Measurements from ENCODE around the gene MYO9B. TPM values are rescaled to one million over a fixed set of nuclear protein-coding genes. Genes with fewer than 3 reads are reported as not detected.

The MYO9B gene
- polyA plus RNA-seq, 3 donors = 5.9 to 366 (median 7.5) TPM

DNA sequence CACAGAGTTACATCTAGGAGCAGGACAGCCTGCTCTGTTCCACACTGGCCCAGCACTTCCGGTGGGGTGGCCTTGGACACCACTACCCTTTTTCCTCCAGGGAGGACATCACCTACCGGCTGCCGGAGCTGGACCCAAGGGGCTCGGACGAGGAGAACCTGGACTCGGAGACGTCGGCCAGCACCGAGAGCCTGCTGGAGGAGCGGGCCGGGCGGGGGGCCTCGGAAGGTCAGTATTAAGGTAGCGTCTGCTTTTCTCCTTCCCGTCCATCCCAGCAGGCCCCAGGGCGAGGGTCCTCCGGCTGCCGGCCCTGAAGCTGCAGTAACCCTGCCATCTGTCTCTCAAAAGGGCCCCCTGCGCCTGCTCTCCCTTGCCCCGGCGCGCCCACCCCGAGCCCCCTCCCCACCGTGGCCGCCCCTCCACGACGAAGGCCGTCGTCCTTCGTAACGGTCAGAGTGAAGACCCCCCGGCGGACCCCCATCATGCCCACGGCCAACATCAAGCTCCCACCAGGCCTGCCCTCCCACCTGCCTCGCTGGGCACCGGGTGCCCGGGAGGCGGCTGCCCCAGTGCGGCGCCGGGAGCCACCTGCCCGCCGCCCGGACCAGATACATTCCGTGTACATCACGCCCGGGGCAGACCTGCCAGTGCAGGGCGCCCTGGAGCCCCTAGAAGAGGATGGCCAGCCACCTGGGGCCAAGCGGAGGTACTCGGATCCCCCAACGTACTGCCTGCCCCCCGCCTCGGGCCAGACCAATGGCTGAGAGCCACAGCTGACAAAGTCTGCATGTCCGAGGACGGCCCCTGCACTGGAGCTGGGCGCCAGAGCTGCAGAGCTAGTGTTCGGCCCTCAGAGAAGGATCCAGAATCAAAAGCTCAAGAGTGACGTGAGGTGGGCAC is 136.2 kb downstream of the MYO9B start:
- H3K4me2 ChIP-seq (replicated peaks; ENCODE audit: extremely low read depth, low read length, poor library complexity, severe bottlenecking) = no peak overlapping the region
- H3K4me1 ChIP-seq (ENCODE audit: control insufficient read depth in 1 of 2, insufficient read depth in 2 of 2, low read length in 2 of 2) = peaks cover 12 to 16% of the 10 kb centered on the region in 2 donors
- H3K27ac Mint-ChIP-seq = no peak overlapping the region
- no peaks in the 10 kb centered on the region for H3K9me3 ChIP-seq (replicated peaks in 1 of 2; ENCODE audit: control insufficient read depth in 1 of 2, insufficient read depth in 1 of 2, low read length in 2 of 2)
- peaks cover 20% of the 10 kb centered on the region for H4K20me1 ChIP-seq (ENCODE audit: insufficient read depth, low read length)
- H2AFZ ChIP-seq (ENCODE audit: insufficient read depth, low read depth, low read length, poor library complexity, severe bottlenecking) = no peak overlapping the region
- TF ChIP-seq, protein P1, sequence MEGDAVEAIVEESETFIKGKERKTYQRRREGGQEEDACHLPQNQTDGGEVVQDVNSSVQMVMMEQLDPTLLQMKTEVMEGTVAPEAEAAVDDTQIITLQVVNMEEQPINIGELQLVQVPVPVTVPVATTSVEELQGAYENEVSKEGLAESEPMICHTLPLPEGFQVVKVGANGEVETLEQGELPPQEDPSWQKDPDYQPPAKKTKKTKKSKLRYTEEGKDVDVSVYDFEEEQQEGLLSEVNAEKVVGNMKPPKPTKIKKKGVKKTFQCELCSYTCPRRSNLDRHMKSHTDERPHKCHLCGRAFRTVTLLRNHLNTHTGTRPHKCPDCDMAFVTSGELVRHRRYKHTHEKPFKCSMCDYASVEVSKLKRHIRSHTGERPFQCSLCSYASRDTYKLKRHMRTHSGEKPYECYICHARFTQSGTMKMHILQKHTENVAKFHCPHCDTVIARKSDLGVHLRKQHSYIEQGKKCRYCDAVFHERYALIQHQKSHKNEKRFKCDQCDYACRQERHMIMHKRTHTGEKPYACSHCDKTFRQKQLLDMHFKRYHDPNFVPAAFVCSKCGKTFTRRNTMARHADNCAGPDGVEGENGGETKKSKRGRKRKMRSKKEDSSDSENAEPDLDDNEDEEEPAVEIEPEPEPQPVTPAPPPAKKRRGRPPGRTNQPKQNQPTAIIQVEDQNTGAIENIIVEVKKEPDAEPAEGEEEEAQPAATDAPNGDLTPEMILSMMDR (IDR thresholded peaks at IDR 0.05) = no peak
- peaks cover 14% of the 10 kb centered on the region for H3K4me1 Mint-ChIP-seq
- no peak overlapping the region for H3K9ac ChIP-seq (ENCODE audit: insufficient read depth, low read length, poor library complexity, severe bottlenecking)
- H3K27me3 Mint-ChIP-seq (ENCODE audit: low read depth in 3 of 3) = peaks cover 0 to 4% (median 0%) of the 10 kb centered on the region in 3 donors
- WGBS (ENCODE audit: insufficient coverage) = 98% methylated on average over 49 of the region's 58 CpGs
- DNase-seq = no peak
- H3K36me3 ChIP-seq (replicated peaks in 1 of 2; ENCODE audit: control insufficient read depth in 1 of 2, insufficient read depth in 2 of 2, low read length in 2 of 2) = peaks cover 55 to 62% of the 10 kb centered on the region in 2 donors
- intact Hi-C loops (cut with micrococcal nuclease) = no loop called here
- no peaks in the 10 kb centered on the region for H3K27me3 ChIP-seq (ENCODE audit: control insufficient read depth in 2 of 2, insufficient read depth in 2 of 2, low read length in 2 of 2)
- no peak overlapping the region for H3K4me3 Mint-ChIP-seq
- no peaks in the 10 kb centered on the region for H3K79me2 ChIP-seq (ENCODE audit: insufficient read depth, low read length)
- H3K36me3 Mint-ChIP-seq = peaks cover 42 to 62% of the 10 kb centered on the region in 2 donors
- H3K4me3 ChIP-seq (replicated peaks in 1 of 3; ENCODE audit: low read depth in 2 of 3, low read length in 3 of 3) = no peak overlapping the region
- no peak overlapping the region for H3K27ac ChIP-seq (ENCODE audit: low read depth in 1 of 2, low read length in 2 of 2)
- H3K9me3 Mint-ChIP-seq = peaks cover 0 to 2% (median 0%) of the 10 kb centered on the region in 7 donors

GRCh38 chr19:17213334-17213733 is 137.8 kb downstream of the MYO9B start:
- Mint-ChIP-seq H3K36me3 (peaks cover 49 to 67% of the 10 kb centered on the region in 2 donors), H3K4me1 (peaks cover 14% of the 10 kb centered on the region), H3K27me3 (ENCODE audit: low read depth in 3 of 3) (peaks cover 0 to 4% (median 0%) of the 10 kb centered on the region in 3 donors), H3K4me3 (no peak overlapping the region), H3K9me3 (peaks cover 0 to 2% (median 0%) of the 10 kb centered on the region in 7 donors), H3K27ac (peak overlapping the region in 1 of 7 donors; percentile 45)
- Histone ChIP-seq H3K36me3 (replicated peaks in 1 of 2; ENCODE audit: control insufficient read depth in 1 of 2, insufficient read depth in 2 of 2, low read length in 2 of 2) (peaks cover 54 to 69% of the 10 kb centered on the region in 2 donors), H3K27ac (ENCODE audit: low read depth in 1 of 2, low read length in 2 of 2) (no peak overlapping the region), H3K4me3 (replicated peaks in 1 of 3; ENCODE audit: low read depth in 2 of 3, low read length in 3 of 3) (no peak overlapping the region), H3K79me2 (ENCODE audit: insufficient read depth, low read length) (no peaks in the 10 kb centered on the region), H3K4me2 (replicated peaks; ENCODE audit: extremely low read depth, low read length, poor library complexity, severe bottlenecking) (no peak overlapping the region), H3K9ac (ENCODE audit: insufficient read depth, low read length, poor library complexity, severe bottlenecking) (no peak overlapping the region), H4K20me1 (ENCODE audit: insufficient read depth, low read length) (peaks cover 20% of the 10 kb centered on the region), H3K9me3 (replicated peaks in 1 of 2; ENCODE audit: control insufficient read depth in 1 of 2, insufficient read depth in 1 of 2, low read length in 2 of 2) (no peaks in the 10 kb centered on the region), H3K4me1 (ENCODE audit: control insufficient read depth in 1 of 2, insufficient read depth in 2 of 2, low read length in 2 of 2) (peaks cover 12 to 16% of the 10 kb centered on the region in 2 donors), H2AFZ (ENCODE audit: insufficient read depth, low read depth, low read length, poor library complexity, severe bottlenecking) (no peak overlapping the region), H3K27me3 (ENCODE audit: control insufficient read depth in 2 of 2, insufficient read depth in 2 of 2, low read length in 2 of 2) (no peaks in the 10 kb centered on the region)
- TF ChIP-seq, protein P1 (IDR thresholded peaks at IDR 0.05) = no peak
- DNase-seq = no peak
- WGBS (ENCODE audit: insufficient coverage) = 93% methylated on average over 4 of the region's 5 CpGs
- intact Hi-C loops (cut with micrococcal nuclease) = no loop called here

Measured in CD14-positive monocyte (primary cell).